RPMI7951 (cell line): ENCODE results near the gene RHOXF1. TPM values are rescaled to one million over a fixed set of nuclear protein-coding genes. Genes with fewer than 3 reads are reported as not detected.
A peak's percentile ranks its signal among the peaks of the same experiment; 100 is the strongest.
"Not testable (repeated sequence)": the region's sequence is repeated elsewhere in the genome, so short reads cannot be mapped to it uniquely, and the experiment has no call there.

ENCODE experiments used
- DNase-seq: peaks from one replicate; pipeline ENCODE4 v3.0.0-alpha.2; 2012; ENCODE audit warnings: low read depth
- total RNA-seq: library from RNA; depleted of rRNA; stranded (reverse); fragments of >200 nt; shearing (Covaris generic); gene quantifications from 2 replicates; pipeline ENCODE4 v1.2.3, GENCODE V29; 2014; rRNA removed

The RHOXF1 gene
- not detected in 2 replicates for total RNA-seq

- no peak for DNase-seq
These were observed at the start of gene RHOXF1 for GRCh38 chrX:120115438-120115963. RHOXF1 (minus strand) TSS chrX:120115913; CDS start chrX:120115862, 51 bp downstream.

- not testable (repeated sequence) for DNase-seq
These were observed 43.4 kb upstream of the RHOXF1 start for GRCh38 chrX:120159086-120159485.

GRCh38 chrX:120158313-120158712 lies 42.6 kb upstream of the RHOXF1 start, which contains the start of gene RHOXF2:
RHOXF2 (plus strand) TSS chrX:120158613; CDS start chrX:120158751, 138 bp downstream.
- DNase-seq, result not testable (repeated sequence)

GRCh38 chrX:120150109-120150744 lies 34.5 kb upstream of the RHOXF1 start:
- DNase-seq, result not testable (repeated sequence)

- DNase-seq, result no peak
These were observed 31.8 kb upstream of the RHOXF1 start for GRCh38 chrX:120147537-120147936.

- DNase-seq, result not testable (repeated sequence)
These were observed 30.6 kb upstream of the RHOXF1 start for GRCh38 chrX:120146323-120146722.

- no peak for DNase-seq
These were observed 29.7 kb upstream of the RHOXF1 start for GRCh38 chrX:120145295-120145925.

GRCh38 chrX:120144178-120144844 lies 28.6 kb upstream of the RHOXF1 start:
- DNase-seq, result no peak

- no peak for DNase-seq
These were observed 24.7 kb upstream of the RHOXF1 start for GRCh38 chrX:120140293-120140981.

GRCh38 chrX:120137439-120137838 lies 21.7 kb upstream of the RHOXF1 start:
- DNase-seq, result no peak

GRCh38 chrX:120136840-120137239 lies 21.1 kb upstream of the RHOXF1 start:
- no peak for DNase-seq

- DNase-seq, result no peak
These were observed 20.4 kb upstream of the RHOXF1 start for GRCh38 chrX:120136128-120136527.

- DNase-seq, result not testable (repeated sequence)
These were observed 12.7 kb upstream of the RHOXF1 start for GRCh38 chrX:120128306-120128846.

- DNase-seq, result peak; percentile 29
These were observed 9.7 kb upstream of the RHOXF1 start for GRCh38 chrX:120125444-120125843.

GRCh38 chrX:120120223-120120622 lies 4.5 kb upstream of the RHOXF1 start:
- no peak for DNase-seq

- DNase-seq, result no peak
These were observed 4.1 kb downstream of the RHOXF1 start for GRCh38 chrX:120111611-120112010.

GRCh38 chrX:120109378-120109777 lies 6.3 kb downstream of the RHOXF1 start:
- DNase-seq, result no peak

GRCh38 chrX:120104707-120105106 lies 11.0 kb downstream of the RHOXF1 start:
- DNase-seq, result not testable (repeated sequence)

GRCh38 chrX:120101057-120101456 lies 14.7 kb downstream of the RHOXF1 start:
- DNase-seq, result not testable (repeated sequence)

- DNase-seq, result no peak
These were observed 25.5 kb downstream of the RHOXF1 start for GRCh38 chrX:120090208-120090607.

GRCh38 chrX:120087289-120088017 lies 28.3 kb downstream of the RHOXF1 start:
- DNase-seq, result no peak
